Stimulated activated CD4-positive, alpha-beta T cell treated with anti-CD3 and anti-CD28 coated beads, Interleukin-4, amount 100 ng/mL, for 48 hours (primary cell): ENCODE measurements around the gene ARID3A.
"Not testable (repeated sequence)": the region's sequence is repeated elsewhere in the genome, so short reads cannot be mapped to it uniquely, and the experiment has no call there.

Experiments used
- DNase-seq, 2 donors: peaks; one replicate each; pipeline ENCODE4 v3.0.0-alpha.2; 2020; ENCODE audit warnings: low read depth in 2 of 2

Gene ARID3A, protein sequence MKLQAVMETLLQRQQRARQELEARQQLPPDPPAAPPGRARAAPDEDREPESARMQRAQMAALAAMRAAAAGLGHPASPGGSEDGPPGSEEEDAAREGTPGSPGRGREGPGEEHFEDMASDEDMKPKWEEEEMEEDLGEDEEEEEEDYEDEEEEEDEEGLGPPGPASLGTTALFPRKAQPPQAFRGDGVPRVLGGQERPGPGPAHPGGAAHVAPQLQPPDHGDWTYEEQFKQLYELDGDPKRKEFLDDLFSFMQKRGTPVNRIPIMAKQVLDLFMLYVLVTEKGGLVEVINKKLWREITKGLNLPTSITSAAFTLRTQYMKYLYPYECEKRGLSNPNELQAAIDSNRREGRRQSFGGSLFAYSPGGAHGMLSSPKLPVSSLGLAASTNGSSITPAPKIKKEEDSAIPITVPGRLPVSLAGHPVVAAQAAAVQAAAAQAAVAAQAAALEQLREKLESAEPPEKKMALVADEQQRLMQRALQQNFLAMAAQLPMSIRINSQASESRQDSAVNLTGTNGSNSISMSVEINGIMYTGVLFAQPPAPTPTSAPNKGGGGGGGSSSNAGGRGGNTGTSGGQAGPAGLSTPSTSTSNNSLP

DNA sequence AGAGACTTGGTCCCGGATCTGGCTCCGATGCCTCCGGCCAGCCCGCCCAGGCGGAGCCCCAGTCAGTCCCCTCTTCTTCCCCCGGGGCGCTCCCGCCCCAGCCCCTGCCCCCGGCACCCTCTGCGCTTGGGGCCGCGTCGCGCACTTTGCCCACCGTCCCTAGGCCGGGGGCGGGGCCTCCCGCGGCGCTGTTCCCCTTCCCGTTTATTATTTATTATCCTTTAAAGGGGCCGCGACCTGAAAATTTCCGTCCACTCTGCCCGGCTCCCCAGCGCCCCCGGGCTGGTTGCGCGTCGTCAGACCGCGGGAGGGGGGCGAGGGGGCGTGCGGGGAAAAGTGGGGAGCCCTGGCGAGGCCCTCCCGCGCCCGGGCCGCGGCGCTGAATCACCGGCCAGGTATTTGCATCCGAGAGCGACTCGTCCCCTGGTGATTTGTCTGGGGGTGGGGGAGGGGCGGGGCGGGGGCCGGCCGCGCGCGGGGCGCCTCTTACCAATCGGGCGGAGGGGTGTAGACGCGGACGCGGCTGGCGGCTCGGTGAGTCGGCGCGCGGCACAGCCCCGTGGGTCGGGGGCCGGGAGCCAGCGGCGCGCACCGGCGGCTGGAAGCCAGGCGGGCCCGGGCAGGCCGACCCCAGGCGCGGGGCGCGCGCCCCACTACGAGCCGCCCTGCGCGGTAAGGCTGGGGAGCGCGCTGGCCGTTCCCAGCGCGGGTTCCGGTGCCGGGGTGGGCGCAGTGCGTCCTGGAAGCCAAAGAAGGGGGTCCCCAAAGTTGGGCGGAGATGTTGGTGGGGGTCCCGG is at the start of gene ARID3A:
ARID3A (plus strand) TSS at position 510 of the 797 bp plus-strand sequence. CDS start 3,494 bp downstream, outside the sequence.
- peak in 1 of 2 donors; percentile 67 for DNase-seq

DNA sequence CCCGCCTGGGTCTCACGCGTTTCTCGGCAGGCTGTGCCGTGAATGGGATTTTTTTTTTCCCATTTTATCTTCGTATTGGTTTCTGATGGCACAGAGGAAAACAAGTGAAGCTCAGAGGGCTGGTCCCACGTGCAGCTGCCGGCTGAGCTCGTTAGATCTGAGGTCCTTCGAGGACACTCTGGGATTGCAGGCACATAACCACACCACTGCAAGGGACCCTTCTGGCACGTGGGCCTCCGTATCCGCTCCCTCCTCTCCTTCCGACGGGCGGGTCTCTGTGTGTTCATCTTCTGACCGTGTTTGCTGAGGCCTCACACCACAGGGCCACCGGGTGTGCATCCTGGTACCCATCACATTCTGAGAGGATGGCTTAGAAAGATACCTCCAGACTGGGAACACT is 49.7 kb upstream of the ARID3A start:
- no peak for DNase-seq

DNA sequence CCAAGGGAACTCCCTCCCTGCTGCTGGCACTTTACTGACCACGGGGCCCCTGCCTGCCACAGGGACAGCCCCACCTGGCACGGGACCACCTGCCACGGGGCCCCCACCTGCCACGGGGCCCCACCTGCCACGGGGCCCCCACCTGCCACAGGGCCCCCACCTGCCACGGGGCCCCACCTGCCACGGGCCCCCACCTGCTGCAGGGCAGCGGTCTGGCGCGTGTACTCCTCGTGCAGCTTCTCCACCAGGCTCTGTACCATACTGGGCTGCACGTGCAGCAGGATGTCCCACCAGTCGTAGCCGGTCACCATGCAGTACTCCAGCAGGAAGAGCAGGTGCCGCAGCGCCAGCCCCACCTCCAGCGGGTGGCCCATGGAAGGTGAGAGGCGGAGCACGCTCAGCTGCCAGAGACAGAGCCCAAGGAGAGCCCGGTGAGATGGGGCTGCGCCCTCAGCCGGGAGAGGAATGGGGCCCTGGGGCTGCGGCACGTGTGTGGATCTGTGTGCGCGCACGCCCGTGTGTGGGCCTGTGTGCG is 49.0 kb upstream of the ARID3A start:
- DNase-seq, result no peak

DNA sequence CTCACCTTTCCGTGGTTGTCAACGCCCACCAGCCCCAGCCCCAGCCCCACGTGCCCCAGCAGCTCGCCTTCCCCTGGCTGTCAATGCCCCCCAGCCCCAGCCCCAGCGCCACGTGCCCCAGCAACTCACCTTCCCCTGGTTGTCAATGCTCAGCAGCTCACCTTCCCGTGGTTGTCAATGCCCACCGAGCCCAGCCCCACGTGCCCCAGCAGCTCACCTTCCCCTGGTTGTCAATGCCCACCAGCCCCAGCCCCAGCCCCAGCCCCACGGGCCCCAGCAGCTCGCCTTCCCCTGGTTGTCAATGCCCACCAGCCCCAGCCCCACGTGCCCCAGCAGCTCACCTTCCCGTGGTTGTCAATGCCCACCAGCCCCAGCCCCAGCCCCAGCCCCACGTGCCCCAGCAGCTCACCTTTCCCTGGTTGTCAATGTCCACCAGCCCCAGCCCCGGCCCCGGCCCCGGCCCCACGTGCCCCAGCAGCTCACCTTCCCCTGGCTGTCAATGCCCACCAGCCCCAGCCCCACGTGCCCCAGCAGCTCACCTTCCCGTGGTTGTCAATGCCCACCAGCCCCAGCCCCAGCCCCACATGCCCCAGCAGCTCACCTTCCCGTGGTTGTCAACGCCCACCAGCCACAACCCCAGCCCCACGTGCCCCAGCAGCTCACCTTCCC is 47.7 kb upstream of the ARID3A start:
- not testable (repeated sequence) for DNase-seq

DNA sequence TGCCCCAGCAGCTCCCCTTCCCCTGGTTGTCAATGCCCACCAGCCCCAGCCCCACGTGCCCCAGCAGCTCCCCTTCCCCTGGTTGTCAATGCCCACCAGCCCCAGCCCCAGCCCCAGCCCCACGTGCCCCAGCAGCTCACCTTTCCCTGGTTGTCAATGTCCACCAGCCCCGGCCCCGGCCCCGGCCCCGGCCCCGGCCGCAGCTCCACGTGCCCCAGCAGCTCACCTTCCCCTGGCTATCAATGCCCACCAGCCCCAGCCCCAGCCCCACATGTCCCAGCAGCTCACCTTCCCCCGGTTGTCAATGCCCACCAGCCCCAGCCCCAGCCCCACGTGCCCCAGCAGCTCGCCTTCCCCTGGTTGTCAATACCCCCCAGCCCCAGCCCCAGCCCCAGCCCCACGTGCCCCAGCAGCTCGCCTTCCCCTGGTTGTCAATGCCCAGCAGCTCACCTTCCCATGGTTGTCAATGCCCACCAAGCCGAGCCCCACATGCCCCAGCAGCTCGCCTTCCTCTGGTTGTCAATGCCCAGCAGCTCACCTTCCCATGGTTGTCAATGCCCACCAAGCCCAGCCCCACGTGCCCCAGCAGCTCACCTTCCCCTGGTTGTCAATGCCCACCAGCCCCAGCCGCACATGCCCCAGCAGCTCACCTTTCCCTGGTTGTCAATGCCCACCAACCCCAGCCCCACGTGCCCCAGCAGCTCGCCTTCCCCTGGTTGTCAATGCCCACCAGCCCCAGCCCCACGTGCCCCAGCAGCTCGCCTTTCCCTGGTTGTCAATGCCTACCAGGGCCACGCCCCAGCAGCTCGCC is 46.9 kb upstream of the ARID3A start:
- DNase-seq, result not testable (repeated sequence)

DNA sequence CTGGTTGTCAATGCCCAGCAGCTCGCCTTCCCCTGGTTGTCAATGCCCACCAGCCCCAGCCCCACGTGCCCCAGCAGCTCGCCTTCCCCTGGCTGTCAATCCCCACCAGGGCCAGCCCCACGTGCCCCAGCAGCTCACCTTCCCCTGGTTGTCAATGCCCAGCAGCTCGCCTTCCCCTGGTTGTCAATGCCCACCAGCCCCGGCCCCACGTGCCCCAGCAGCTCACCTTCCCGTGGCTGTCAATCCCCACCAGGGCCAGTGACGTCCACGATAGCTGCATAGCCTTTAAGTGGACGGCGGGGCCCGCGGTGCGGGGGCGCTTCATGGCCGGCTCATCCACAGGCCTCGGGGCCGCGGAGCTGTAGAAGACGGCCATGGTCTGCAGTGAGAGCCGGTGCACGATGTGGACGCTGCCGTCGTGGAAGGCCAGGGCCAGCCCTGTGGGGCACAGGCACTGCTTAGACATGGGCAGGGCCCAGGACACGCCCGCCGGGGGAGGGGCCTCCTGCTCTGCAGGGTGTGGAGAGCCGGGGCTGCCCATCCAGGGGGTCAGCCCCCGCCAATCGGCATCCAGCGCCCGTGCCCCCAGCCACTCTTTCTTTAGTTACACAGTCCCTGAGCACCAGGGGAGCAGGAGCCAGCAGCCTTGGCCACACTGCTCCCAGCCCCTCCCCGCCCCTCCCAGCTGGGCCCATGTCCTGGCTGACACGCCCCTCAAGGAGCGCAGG is 46.0 kb upstream of the ARID3A start:
- DNase-seq, result no peak

DNA sequence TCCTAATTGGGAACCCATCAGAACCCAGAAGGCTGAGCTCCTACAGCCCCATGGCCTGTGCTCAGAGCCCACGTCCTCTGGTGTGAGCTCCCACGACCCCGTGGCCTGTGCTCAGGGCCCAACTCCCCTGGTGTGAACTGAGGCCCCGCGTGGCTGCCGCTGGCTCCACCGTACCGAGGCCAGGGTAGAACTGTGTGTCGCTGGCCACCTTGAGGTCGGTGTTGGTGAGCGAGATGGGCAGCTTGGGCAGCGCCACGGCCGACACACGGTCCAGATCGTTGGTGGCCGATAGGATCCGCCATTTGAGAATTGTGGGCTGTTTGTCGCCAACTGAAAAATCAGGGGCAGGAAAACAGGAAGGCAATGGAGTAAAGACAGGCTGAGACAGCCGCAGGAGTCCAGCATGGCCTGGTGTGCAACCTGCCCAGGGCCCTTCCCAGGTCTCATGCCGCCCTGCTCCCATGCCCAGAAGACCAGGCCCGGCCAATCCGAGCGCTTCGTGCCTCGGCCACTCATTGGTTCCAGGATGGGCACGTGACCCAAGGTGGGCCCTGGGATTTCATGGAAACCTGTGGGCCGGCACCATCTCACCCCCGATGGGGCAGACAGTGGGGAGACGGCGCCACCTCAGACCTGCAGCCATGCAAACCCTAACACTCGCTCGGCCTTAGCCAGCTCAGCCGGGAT is 44.3 kb upstream of the ARID3A start:
- DNase-seq, result no peak

DNA sequence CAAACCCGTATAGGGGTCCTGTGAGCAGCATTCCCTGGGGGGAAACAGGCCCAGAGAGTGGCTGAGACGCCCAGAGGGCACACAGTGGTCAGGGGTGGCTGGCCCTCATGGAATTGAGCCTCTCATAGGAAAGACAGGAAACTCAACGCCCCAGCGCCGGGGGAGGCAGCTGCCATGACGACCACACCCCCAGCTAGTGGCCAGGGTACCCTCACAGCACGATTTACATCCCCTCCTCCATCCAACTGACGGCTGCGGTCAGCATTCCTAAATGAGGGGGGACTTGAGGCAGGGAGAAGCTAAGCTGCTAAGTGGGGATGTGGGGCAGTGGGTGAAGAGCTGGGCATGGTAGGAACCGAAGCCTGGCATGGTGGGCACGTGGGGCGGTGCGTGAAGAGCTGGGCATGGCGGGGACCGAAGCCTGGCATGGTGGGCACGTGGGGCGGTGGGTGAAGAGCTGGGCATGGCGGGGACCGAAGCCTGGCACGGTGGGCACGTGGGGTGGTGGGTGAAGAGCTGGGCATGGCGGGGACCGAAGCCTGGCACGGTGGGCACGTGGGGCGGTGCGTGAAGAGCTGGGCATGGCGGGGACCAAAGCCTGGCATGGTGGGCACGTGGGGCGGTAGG is 42.9 kb upstream of the ARID3A start:
- no peak for DNase-seq

DNA sequence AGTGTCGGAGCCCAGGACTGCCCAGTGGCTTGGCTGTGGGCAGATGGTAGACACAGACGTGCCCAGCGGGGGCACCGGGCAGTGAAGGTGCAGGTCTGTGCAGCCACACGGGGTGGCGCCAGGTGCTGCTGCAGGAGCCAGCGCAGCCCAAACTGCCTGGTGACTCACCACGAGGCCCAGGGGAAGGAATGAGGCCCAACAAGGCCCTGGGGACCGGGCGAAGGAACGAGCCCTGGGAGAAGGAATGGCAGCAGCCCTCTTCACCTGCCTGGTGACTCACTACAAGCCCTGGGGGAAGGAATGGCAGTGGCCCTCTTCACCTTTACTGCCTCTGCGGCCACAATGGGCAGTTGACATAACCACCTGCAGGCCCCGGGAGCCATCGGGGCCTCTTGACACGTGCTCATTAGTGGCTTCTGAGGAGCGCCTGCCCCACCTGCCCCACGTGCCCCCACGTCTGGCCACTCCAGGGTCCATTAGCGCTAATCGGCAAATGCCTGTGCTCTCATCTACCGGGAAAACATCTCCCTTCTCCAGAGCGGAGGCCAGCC is 42.1 kb upstream of the ARID3A start:
- DNase-seq, result no peak

DNA sequence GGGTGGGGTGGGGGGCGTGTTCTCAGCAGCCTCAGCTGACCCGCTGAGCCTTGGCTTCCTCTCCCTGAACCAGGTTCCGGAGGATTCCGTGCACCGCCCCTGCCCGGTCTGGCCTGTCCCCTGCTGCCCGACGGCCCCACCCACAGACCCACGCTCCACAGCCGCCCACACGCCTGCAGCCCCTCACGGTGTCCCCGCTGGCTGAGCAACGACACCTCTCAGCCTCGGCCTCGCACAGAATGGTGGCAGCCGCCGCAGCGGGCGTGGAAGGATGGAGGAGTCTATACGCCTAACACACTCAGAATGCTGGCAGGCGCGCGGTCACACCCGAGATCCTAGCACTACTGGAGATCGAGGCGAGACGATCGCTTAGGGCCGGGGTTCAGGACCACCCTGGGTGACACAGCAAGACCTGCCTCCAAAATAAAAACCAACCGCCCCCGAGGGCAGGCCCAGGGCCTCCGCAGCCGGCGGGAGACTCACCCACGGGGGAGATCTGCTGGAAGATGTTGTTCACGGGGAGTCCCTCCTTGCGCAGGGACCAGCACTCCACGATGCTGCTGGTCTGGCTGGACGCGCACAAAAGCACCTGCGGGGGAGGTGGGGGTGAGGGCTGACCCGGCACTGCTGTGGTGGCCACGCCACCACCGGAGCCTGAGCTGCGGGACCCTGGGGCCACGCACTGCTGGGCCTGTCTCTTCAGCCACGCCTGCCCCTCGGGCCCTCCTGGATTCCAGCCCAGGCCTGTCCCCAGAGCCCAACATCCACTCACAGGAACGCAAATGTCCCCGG is 41.2 kb upstream of the ARID3A start:
- no peak for DNase-seq

DNA sequence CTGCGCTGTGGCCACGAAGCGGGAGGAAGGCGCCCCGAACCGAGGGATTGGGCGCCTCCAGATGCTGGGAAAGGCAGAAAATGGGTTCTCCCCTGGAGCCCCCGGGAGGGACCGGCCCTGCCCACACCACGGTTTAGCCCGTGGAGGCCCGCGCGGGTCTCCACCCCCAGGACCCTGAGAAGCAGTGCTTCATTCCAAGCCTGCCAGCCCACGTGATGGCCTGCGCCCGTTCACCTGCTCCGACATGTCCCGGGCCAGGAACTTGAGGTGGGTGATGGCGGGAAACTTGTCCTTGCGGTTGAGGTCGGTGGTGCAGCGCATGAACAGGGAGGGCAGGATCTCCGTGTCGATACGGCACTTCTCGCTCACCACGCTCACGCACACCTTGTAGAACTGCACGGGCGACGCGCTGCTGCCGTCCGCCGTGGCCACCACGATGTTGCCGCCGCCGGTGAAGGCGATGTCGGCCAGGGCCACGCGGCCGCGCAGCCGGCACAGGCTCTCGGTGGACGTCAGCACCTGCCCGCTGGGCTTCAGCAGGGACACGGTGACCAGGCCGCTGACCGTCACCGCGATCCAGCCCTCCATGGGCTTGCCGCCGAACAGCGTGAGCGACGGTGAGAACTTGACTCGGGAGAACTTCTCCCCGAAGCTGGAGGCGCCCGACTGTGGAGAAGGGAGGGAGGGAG is 40.2 kb upstream of the ARID3A start:
- DNase-seq, result no peak

DNA sequence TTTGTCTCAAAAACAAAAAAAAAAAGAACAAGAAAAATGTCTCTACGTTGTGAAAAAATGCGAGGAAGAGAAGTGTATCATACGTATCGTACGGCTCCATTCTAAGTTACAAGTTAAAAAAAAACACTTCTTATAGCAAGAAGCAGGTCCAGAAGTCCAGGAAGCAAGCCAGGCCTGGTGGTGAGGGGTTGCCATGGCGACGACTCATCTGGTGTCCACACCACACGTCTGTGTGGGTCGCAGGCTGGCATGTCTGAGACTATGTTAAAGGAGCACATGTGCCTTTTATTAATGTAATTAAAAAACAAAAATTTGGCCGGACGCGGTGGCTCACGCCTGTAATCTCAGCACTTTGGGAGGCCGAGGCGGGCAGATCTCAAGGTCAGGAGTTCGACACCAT is 38.8 kb upstream of the ARID3A start:
- no peak for DNase-seq

DNA sequence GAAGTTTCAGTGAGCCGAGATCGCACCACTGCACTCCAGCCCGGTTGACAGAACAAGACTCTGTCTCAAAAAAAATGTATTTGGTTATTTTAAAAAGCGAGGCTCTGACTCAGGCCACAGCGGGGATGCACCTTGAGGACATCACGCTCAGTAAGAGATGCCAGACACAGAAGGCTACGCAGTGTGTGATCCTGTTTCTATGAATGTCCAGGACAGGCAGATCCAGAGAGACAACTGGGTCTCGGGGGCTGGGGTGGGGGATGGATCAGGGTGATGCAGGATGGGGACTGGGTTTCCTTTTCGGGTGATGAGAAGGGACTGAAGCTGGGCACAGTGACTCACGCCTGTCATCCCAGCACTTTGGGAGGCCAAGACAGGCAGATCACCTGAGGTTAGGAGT is 38.2 kb upstream of the ARID3A start:
- DNase-seq, result no peak

DNA sequence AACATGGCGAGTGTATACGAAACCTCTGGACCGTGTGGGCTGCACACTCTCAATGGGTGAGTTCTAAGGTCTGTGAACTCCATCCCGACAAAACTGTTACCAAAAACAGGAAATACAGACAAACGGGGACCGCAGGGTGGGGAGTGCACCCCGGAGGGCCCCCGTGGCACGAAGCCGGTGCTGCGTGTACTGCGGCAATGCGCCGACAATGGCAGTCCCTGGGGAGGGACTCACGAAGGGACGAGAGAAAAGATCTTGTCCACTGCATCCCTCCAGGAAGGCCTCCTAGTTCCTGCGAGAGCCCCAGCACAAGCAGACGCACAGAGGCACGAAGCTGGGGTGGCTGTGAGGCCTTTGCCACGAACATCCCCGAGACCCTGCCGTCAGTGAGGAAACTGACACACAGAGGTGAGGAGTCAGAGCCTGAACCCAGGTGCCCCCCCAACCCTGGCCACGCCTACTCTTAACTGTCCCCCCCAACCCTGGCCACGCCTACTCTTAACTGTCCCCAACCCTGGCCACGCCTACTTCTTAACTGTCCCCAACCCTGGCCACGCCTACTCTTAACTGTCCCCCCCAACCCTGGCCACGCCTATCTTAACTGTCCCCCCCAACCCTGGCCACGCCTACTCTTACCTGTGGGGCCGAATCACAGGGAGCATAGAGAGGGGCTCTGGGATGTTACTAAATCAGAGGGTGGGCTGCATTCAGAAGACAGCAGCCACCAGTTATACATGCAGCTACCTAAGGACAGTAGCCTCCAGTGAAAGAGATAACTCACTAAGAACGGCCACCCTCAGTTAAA is 37.1 kb upstream of the ARID3A start:
- DNase-seq, result no peak

DNA sequence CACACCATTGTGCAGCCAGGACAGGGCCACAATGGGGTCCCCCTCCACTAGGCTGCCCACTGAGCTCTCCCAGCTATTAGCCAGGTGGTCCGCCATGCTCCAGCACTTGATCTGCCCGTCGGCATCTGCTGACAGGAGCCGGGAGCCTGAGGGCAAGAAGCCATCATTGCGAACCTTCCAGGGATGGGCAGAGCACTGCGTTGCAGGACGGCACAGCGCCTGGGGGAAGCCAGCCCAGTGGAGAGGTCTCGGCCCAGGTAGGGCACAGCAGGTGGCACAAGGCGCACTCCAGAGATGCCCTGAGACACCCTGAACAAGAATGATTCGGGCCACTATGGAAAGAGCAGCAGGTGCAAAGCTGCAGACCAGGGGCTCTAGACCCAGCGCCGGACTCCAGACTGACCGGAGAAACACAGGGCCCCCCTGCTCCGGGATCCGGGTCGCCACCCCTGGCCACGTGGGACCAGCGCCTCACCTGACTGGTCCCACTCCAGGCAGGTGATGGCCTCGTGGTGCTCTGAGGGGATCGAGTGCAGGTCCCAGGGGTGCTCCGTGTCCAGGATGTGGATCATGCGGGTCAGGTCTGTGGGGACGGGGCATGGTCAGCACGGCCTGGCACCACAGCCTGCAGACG is 36.1 kb upstream of the ARID3A start:
- DNase-seq, result no peak

DNA sequence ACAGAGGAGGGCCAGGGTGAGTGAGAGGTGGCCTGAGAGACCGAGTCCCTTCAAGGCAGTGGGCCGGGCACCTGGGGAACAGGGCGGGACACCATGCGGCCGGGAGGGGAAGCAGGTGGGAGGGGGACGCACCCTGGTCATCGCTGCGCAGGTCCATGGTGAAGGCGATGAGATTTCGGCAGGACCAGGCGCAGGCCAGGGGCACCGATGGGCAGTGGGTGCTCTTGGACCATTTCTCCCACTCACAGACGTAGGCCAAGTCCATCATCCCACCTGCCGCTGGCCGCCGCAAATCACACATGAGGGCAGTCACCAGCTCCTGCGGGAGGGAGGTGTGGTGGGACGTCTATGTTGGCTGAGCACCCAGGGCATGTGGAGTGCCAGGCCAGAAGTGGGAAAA is 35.0 kb upstream of the ARID3A start:
- no peak for DNase-seq
